GM13976 (cell line): ENCODE data around the gene SPAG6.

ENCODE experiments used
- DNase-seq: peaks from one replicate; pipeline ENCODE4 v3.0.0; 2012; ENCODE audit warnings: low spot score
- in situ Hi-C: fragments of 300-500 bp; cut with MboI; formaldehyde crosslinking; loops from one replicate; pipeline ENCODE4 v1.12.0; 2022; ENCODE audit warnings: low sequenced_read_pairs, mixed read lengths, inconsistent platforms; ENCODE audit not compliant: unreplicated experiment
- TF ChIP-seq, protein P1 (sequence below): IDR thresholded peaks from 2 replicates; pipeline ENCODE4 v1.5.1; 2012; ENCODE audit warnings: borderline replicate concordance, mild to moderate bottlenecking; ENCODE audit not compliant: insufficient read depth; ENCODE audit errors: extremely low read depth, missing control alignments, control extremely low read depth

The SPAG6 gene

DNA sequence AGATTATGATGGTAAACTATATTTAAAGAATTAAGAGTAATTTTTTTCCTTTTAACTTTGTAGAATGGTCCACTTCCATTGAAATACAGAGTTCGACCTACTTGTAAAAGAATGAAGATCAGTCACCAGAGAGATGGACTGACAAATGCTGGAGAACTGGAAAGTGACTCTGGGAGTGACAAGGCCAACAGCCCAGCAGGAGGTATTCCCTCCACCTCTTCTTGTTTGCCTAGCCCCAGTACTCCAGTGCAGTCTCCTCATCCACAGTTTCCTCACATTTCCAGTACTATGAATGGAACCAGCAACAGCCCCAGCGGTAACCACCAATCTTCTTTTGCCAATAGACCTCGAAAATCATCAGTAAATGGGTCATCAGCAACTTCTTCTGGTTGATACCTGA, 16.1 kb upstream of the SPAG6 start:
- in situ Hi-C loops: no loop called here
- DNase-seq: no peak
- TF ChIP-seq, protein P1, sequence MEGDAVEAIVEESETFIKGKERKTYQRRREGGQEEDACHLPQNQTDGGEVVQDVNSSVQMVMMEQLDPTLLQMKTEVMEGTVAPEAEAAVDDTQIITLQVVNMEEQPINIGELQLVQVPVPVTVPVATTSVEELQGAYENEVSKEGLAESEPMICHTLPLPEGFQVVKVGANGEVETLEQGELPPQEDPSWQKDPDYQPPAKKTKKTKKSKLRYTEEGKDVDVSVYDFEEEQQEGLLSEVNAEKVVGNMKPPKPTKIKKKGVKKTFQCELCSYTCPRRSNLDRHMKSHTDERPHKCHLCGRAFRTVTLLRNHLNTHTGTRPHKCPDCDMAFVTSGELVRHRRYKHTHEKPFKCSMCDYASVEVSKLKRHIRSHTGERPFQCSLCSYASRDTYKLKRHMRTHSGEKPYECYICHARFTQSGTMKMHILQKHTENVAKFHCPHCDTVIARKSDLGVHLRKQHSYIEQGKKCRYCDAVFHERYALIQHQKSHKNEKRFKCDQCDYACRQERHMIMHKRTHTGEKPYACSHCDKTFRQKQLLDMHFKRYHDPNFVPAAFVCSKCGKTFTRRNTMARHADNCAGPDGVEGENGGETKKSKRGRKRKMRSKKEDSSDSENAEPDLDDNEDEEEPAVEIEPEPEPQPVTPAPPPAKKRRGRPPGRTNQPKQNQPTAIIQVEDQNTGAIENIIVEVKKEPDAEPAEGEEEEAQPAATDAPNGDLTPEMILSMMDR: no peak

DNA sequence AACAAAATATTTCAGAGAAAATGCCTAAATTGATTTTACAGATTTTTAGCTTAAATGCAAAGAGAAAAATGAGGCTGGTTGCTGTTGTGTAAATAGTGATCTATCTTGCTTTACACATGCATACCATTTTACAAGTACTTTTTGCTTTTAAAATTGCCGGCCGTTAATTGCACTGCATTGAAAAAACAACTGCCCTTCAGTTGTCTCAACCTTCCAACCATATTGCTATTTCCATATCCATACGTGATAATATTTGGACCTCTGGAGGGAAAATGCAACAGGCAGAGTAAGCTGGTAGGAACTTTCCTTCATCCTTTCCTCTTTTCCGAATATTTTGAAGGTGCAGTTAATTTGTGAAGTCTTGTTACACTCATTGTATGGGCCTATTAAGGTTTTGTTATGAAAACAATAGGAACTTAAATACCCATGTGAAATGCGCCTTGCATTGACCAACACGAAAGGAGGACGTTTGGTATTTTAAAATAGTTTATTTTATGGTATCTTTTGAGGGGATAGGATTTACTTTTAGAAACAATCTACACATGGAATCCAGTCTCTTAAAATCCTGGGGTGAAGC, 13.1 kb upstream of the SPAG6 start:
- TF ChIP-seq, protein P1: no peak
- DNase-seq: no peak
- in situ Hi-C loops: no loop called here

DNA sequence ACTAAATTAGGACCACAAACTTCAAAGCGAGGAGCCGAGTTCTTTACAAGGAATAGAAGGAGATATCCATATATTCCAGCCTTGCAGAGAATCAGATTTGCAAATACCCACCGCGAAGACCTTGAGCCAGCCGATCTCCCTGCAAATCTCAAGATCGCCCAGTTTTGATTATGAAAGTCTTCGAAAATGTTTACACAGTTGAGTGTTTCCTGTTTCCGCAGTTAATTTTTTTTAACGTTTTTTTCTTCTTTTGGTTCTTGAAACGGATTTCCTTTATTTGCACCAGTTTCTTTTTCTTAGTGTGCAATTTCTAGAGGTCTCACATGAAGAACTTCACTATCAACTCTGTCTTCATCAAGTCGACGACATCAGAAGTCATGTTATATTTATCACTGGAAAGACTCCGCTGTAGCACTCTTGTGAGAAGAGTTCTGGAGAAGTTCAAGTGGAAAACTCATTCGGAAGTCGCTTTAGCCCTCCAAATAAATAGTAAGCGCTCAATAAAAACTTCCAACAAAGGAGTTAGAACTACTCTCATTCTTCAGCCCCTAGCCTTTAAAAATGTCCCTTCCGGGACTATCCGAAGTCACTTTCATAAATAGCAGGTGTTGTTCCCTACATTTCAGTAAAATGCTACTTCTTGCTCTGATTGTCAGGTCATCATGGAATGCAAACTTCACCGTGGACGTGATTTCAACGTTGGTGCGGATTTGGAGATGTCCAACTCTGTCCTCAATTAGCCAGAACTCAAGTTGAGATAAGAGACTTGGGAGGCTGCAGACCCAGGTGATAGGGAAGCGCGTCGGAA, 11.9 kb upstream of the SPAG6 start:
- in situ Hi-C loops: no loop called here
- DNase-seq: no peak
- TF ChIP-seq, protein P1: no peak

DNA sequence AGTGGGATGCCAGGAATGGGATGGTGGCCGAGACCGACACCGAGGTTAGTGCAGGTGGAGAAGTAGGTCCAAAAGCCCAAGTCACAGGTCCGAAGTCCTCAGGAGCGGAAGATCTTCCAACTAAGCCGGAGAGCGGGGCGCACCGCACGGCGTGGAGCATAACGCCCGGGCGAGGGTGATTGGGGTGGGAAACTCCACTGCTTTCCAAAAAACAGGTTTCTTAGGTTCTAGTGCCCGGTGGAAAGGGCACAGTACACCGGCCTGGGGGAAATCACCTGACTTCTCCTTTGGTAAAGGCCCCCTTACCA, 11.4 kb upstream of the SPAG6 start:
- TF ChIP-seq, protein P1: no peak
- in situ Hi-C loops: no loop called here
- no peak for DNase-seq

DNA sequence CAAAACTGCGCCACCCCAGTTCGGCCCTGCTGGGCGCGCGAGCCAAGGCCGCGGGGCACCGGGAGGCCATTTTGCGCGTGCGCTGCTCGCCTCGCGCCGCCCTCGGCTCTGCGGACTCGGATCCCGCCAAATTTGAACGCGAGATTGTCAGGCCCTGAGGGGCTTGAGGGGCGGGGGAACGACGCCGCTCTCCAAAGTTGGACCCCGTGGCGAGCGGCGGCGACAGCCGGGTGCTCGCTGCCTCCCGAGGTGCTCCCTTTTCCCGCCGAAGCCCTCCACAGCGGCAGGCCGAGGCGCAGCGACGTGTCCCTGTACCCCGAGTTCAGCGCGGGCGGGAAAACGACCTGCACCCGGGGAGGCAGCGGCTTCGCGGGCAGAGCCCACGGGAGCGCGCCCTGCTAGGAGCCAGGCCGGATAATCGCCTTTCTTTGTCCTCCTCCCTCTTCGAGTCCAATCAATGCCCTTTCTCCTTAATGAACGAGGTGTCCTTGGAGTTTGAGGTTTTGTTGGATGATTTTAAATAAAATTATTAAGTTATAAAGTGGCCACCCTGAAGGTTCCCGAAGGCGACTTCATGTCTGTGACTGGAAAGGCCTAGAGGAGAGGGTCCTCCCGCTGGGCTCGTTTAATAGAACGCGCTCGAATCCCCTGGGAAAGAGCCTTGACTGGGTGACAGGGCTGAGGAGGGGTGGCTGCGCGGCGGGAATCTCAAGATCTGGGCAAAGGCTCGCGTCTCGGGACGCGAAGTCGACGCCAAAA, 10.7 kb upstream of the SPAG6 start:
- TF ChIP-seq, protein P1: no peak
- no peak for DNase-seq
- in situ Hi-C loops: no loop called here

DNA sequence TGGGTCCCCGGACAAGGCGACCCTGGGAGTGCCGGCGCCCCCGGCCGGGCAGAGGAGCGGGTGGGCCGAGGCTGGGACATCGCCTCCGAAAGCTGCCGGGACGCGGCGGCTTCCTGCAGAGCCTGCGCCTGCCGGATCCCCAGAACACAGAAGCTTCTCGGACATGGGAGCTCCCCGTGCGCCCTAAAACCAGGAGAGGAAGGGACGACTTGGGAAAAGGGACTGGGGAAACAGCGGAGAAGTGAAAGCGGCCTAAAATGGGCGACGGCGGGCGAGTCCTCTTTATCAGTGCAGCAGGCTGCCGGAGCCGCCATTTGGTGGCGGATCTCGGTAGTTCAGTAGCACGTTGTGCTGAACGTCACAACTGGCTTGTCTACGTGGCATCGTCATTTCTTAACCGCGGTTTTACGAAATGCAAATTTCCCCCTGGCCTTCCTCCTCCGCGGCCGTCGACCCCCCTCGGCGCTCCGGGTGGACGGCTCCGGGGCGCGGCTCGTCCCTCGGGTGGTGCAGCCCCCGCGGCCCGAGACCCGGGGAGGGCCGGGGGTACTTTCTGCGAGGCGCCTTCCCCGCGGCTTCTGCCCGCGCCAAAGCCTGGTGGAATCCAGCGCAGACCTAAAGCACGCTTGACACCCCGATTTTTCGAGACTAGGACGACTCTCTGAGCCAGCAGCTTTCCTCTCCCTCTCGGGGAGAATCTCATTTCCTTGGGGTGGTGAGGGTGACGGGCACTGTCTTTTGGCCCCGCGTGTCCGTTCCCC, 9.9 kb upstream of the SPAG6 start:
- peak; percentile 83 for DNase-seq
- in situ Hi-C loops: no loop called here
- TF ChIP-seq, protein P1: no peak
